Measurements from ENCODE around the gene NFS1. TPM values are rescaled to one million over a fixed set of nuclear protein-coding genes. Genes with fewer than 3 reads are reported as not detected.
A peak's percentile ranks its signal among the peaks of the same experiment; 100 is the strongest.
"Not testable (repeated sequence)": the region's sequence is repeated elsewhere in the genome, so short reads cannot be mapped to it uniquely, and the experiment has no call there.

Gene NFS1
- total and polyA plus RNA-seq, 5 donors from 2014 or later: 21.2 to 32.6 (median 23.9) TPM

GRCh38 chr20:35723652-35724320, 24.6 kb upstream of the NFS1 start:
- Mint-ChIP-seq H3K4me1 (peaks cover 0 to 56% (median 38%) of the 10 kb centered on the region in 4 donors), H3K36me3 (peaks cover 42% of the 10 kb centered on the region), H3K27ac (peak overlapping the region in 1 of 3 donors; percentile 12), H3K4me3 (peak overlapping the region in 2 of 4 donors; percentile 27 to 78)
- H3K36me3 ChIP-seq (ENCODE audit: control insufficient read depth, insufficient read depth, low read length): peaks cover 93% of the 10 kb centered on the region
- not testable (repeated sequence) for H3K27me3 ChIP-seq (ENCODE audit: control insufficient read depth, insufficient read depth, low read length); H3K27me3 Mint-ChIP-seq; H3K4me1 ChIP-seq (ENCODE audit: control insufficient read depth, insufficient read depth, low read length, poor library complexity, severe bottlenecking); ATAC-seq (ENCODE audit: low read depth in 2 of 2); H3K9me3 Mint-ChIP-seq; H3K27ac ChIP-seq (ENCODE audit: insufficient read depth, low read length, poor library complexity, severe bottlenecking); H3K4me3 ChIP-seq (ENCODE audit: low read depth, low read length); H3K9me3 ChIP-seq (ENCODE audit: control insufficient read depth in 2 of 2, low read length in 2 of 2); DNase-seq

GRCh38 chr20:35723275-35723639, 24.1 kb upstream of the NFS1 start:
- H3K9me3 ChIP-seq (ENCODE audit: control insufficient read depth in 2 of 2, low read length in 2 of 2); H3K4me1 ChIP-seq (ENCODE audit: control insufficient read depth, insufficient read depth, low read length, poor library complexity, severe bottlenecking); ATAC-seq (ENCODE audit: low read depth in 2 of 2); H3K9me3 Mint-ChIP-seq; H3K27me3 Mint-ChIP-seq; H3K27me3 ChIP-seq (ENCODE audit: control insufficient read depth, insufficient read depth, low read length); H3K4me3 ChIP-seq (ENCODE audit: low read depth, low read length); H3K27ac ChIP-seq (ENCODE audit: insufficient read depth, low read length, poor library complexity, severe bottlenecking); DNase-seq: not testable (repeated sequence)
- Mint-ChIP-seq H3K27ac (peak overlapping the region in 1 of 3 donors; percentile 12), H3K36me3 (peaks cover 43% of the 10 kb centered on the region), H3K4me3 (peak overlapping the region in 3 of 4 donors; percentile 27 to 78 (median 43)), H3K4me1 (peaks cover 1 to 56% (median 38%) of the 10 kb centered on the region in 4 donors)
- peaks cover 93% of the 10 kb centered on the region for H3K36me3 ChIP-seq (ENCODE audit: control insufficient read depth, insufficient read depth, low read length)

- Mint-ChIP-seq H3K4me1 (peaks cover 5 to 62% (median 42%) of the 10 kb centered on the region in 4 donors), H3K27me3 (no peaks in the 10 kb centered on the region), H3K9me3 (no peaks in the 10 kb centered on the region), H3K36me3 (peaks cover 48% of the 10 kb centered on the region), H3K4me3 (peak overlapping the region in 3 of 4 donors; percentile 7 to 78 (median 57)), H3K27ac (peak overlapping the region in 2 of 3 donors; percentile 8 to 33)
- ATAC-seq (ENCODE audit: low read depth in 2 of 2) (no peak), DNase-seq (no peak)
- peaks cover 94% of the 10 kb centered on the region for H3K36me3 ChIP-seq (ENCODE audit: control insufficient read depth, insufficient read depth, low read length)
- no peaks in the 10 kb centered on the region for H3K9me3 ChIP-seq (ENCODE audit: control insufficient read depth in 2 of 2, low read length in 2 of 2)
- peaks cover 8% of the 10 kb centered on the region for H3K4me1 ChIP-seq (ENCODE audit: control insufficient read depth, insufficient read depth, low read length, poor library complexity, severe bottlenecking)
- no peak overlapping the region for H3K27ac ChIP-seq (ENCODE audit: insufficient read depth, low read length, poor library complexity, severe bottlenecking)
- no peak overlapping the region for H3K4me3 ChIP-seq (ENCODE audit: low read depth, low read length)
- H3K27me3 ChIP-seq (ENCODE audit: control insufficient read depth, insufficient read depth, low read length): no peaks in the 10 kb centered on the region
These were observed 22.5 kb upstream of the NFS1 start for GRCh38 chr20:35721621-35722020.

GRCh38 chr20:35721219-35721618, 22.1 kb upstream of the NFS1 start:
- H3K27ac ChIP-seq (ENCODE audit: insufficient read depth, low read length, poor library complexity, severe bottlenecking): no peak overlapping the region
- DNase-seq (no peak), ATAC-seq (ENCODE audit: low read depth in 2 of 2) (no peak)
- Mint-ChIP-seq H3K27ac (peak overlapping the region in 2 of 3 donors; percentile 8 to 33), H3K27me3 (no peaks in the 10 kb centered on the region), H3K4me1 (peaks cover 5 to 63% (median 42%) of the 10 kb centered on the region in 4 donors), H3K4me3 (peak overlapping the region in 1 of 4 donors; percentile 7), H3K36me3 (peaks cover 47% of the 10 kb centered on the region), H3K9me3 (no peaks in the 10 kb centered on the region)
- no peaks in the 10 kb centered on the region for H3K27me3 ChIP-seq (ENCODE audit: control insufficient read depth, insufficient read depth, low read length)
- H3K36me3 ChIP-seq (ENCODE audit: control insufficient read depth, insufficient read depth, low read length): peaks cover 94% of the 10 kb centered on the region
- no peaks in the 10 kb centered on the region for H3K9me3 ChIP-seq (ENCODE audit: control insufficient read depth in 2 of 2, low read length in 2 of 2)
- no peak overlapping the region for H3K4me3 ChIP-seq (ENCODE audit: low read depth, low read length)
- H3K4me1 ChIP-seq (ENCODE audit: control insufficient read depth, insufficient read depth, low read length, poor library complexity, severe bottlenecking): peaks cover 8% of the 10 kb centered on the region

GRCh38 chr20:35720165-35721123, 21.3 kb upstream of the NFS1 start:
- ATAC-seq (ENCODE audit: low read depth in 2 of 2) (no peak), DNase-seq (no peak)
- Histone ChIP-seq H3K4me3 (ENCODE audit: low read depth, low read length) (no peak overlapping the region), H3K9me3 (ENCODE audit: control insufficient read depth in 2 of 2, low read length in 2 of 2) (no peaks in the 10 kb centered on the region), H3K36me3 (ENCODE audit: control insufficient read depth, insufficient read depth, low read length) (peaks cover 94% of the 10 kb centered on the region), H3K27me3 (ENCODE audit: control insufficient read depth, insufficient read depth, low read length) (no peaks in the 10 kb centered on the region), H3K27ac (ENCODE audit: insufficient read depth, low read length, poor library complexity, severe bottlenecking) (no peak overlapping the region), H3K4me1 (ENCODE audit: control insufficient read depth, insufficient read depth, low read length, poor library complexity, severe bottlenecking) (peaks cover 8% of the 10 kb centered on the region)
- peak overlapping the region in 2 of 3 donors; percentile 29 to 42 for H3K27ac Mint-ChIP-seq
- no peaks in the 10 kb centered on the region for H3K9me3 Mint-ChIP-seq
- peak overlapping the region in 1 of 4 donors; percentile 56 for H3K4me3 Mint-ChIP-seq
- H3K27me3 Mint-ChIP-seq: no peaks in the 10 kb centered on the region
- peaks cover 52% of the 10 kb centered on the region for H3K36me3 Mint-ChIP-seq
- peaks cover 9 to 69% (median 40%) of the 10 kb centered on the region in 4 donors for H3K4me1 Mint-ChIP-seq

GRCh38 chr20:35719717-35720116, 20.6 kb upstream of the NFS1 start:
- peaks cover 8% of the 10 kb centered on the region for H3K4me1 ChIP-seq (ENCODE audit: control insufficient read depth, insufficient read depth, low read length, poor library complexity, severe bottlenecking)
- DNase-seq (no peak), ATAC-seq (ENCODE audit: low read depth in 2 of 2) (no peak)
- Mint-ChIP-seq H3K36me3 (peaks cover 51% of the 10 kb centered on the region), H3K4me1 (peaks cover 12 to 67% (median 39%) of the 10 kb centered on the region in 4 donors), H3K27ac (no peak overlapping the region), H3K4me3 (no peak overlapping the region), H3K9me3 (no peaks in the 10 kb centered on the region), H3K27me3 (no peaks in the 10 kb centered on the region)
- peaks cover 94% of the 10 kb centered on the region for H3K36me3 ChIP-seq (ENCODE audit: control insufficient read depth, insufficient read depth, low read length)
- H3K9me3 ChIP-seq (ENCODE audit: control insufficient read depth in 2 of 2, low read length in 2 of 2): no peaks in the 10 kb centered on the region
- no peak overlapping the region for H3K4me3 ChIP-seq (ENCODE audit: low read depth, low read length)
- no peak overlapping the region for H3K27ac ChIP-seq (ENCODE audit: insufficient read depth, low read length, poor library complexity, severe bottlenecking)
- no peaks in the 10 kb centered on the region for H3K27me3 ChIP-seq (ENCODE audit: control insufficient read depth, insufficient read depth, low read length)

GRCh38 chr20:35718972-35719635, 20.0 kb upstream of the NFS1 start:
- Mint-ChIP-seq H3K4me1 (peaks cover 18 to 66% (median 40%) of the 10 kb centered on the region in 4 donors), H3K4me3 (peak overlapping the region in 1 of 4 donors; percentile 27), H3K9me3 (no peaks in the 10 kb centered on the region), H3K27ac (no peak overlapping the region), H3K27me3 (no peaks in the 10 kb centered on the region), H3K36me3 (peaks cover 49% of the 10 kb centered on the region)
- Histone ChIP-seq H3K4me3 (ENCODE audit: low read depth, low read length) (no peak overlapping the region), H3K27me3 (ENCODE audit: control insufficient read depth, insufficient read depth, low read length) (no peaks in the 10 kb centered on the region), H3K27ac (ENCODE audit: insufficient read depth, low read length, poor library complexity, severe bottlenecking) (no peak overlapping the region), H3K9me3 (ENCODE audit: control insufficient read depth in 2 of 2, low read length in 2 of 2) (no peaks in the 10 kb centered on the region), H3K36me3 (ENCODE audit: control insufficient read depth, insufficient read depth, low read length) (peaks cover 94% of the 10 kb centered on the region), H3K4me1 (ENCODE audit: control insufficient read depth, insufficient read depth, low read length, poor library complexity, severe bottlenecking) (peaks cover 8% of the 10 kb centered on the region)
- ATAC-seq (ENCODE audit: low read depth in 2 of 2): no peak
- DNase-seq: no peak
